IMR-90 (cell line): ENCODE results near the gene MTRFR.

ENCODE experiments used
- CTCF ChIP-seq: conservative IDR thresholded peaks from 2 replicates; pipeline ENCODE4 v1.5.1; 2012; ENCODE audit warnings: mild to moderate bottlenecking, low read depth, low read length, improper control_type of control experiment
- POLR2A ChIP-seq: IDR thresholded peaks from 2 replicates; pipeline ENCODE4 v1.6.1; 2012; ENCODE audit warnings: mild to moderate bottlenecking, low read depth, low read length
- RAD21 ChIP-seq: IDR thresholded peaks from 2 replicates; pipeline ENCODE4 v1.6.1; 2012; ENCODE audit warnings: low read length, improper control_type of control experiment
- USF2 ChIP-seq: fragments of 150-350 bp; IDR thresholded peaks from 2 replicates; pipeline ENCODE4 v1.6.1; 2017; ENCODE audit warnings: mild to moderate bottlenecking, antibody characterized with exemption, low read length, low read depth

DNA sequence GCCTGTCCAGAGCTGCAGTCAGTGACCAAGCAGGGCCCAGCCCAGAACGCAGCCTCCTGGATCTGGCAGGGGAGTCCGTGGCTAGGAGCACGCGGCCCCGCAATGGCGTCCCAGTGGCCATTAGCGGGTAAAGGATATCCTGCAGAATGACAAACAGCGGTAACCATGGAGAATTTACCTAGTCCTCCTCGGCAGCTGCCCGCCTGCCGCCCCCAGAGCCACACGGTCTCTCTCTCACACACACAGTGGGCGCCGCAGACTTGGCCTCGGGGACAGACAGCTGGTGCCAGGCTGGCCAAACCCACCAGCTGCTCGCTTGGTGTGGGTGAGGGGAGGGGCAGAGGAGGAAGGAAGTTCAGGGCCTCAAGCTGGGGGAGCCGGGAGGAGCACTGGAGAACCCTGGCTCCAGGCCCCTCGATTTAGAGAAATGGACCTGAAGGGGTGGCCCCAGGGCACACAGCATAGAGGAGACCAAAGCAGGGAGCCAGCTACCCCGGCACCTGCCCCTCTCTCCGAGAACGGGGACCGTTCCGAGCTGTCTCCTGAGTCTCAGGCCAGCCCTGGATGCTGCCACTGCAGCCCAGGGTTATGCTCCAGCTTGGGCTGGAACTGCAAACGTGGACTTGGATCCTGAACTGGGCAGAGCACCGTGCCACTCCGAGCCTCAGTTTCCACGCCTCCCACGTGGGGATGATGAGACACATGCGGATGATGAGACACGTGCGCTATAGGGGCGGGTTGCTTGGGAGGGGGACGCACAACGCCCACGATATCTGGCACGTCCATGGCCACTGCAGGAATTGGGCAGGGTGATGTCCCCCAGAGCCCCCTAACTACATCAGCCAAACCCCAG lies 35.0 kb downstream of the MTRFR start:
- TF ChIP-seq CTCF = no peak
- TF ChIP-seq POLR2A = no peak
- TF ChIP-seq USF2 = no peak
- no peak for TF ChIP-seq RAD21
